HCT116 (cell line): ENCODE measurements around the gene CHST5. TPM values are rescaled to one million over a fixed set of nuclear protein-coding genes. Genes with fewer than 3 reads are reported as not detected.
A peak's percentile ranks its signal among the peaks of the same experiment; 100 is the strongest.

Source experiments
- ATAC-seq: fragments of 200-7000 bp; cut with Tn5 transposase; 2 replicates; pipeline ENCODE4 v1.9.1; 2020; ENCODE audit warnings: mild to moderate bottlenecking, moderate library complexity
- BruUV-seq: library from RNA; stranded (reverse); fragments of 400-500 nt; replicated peaks from 2 replicates; lab custom pipeline; 2021; lab: Mats Ljungman, UMichigan
- CTCF ChIA-PET: fragments of 300-600 bp; sonication (Branson Sonifier 250); formaldehyde crosslinking; loops from one replicate; lab custom pipeline; 2021; ENCODE audit warnings: antibody characterized with exemption; lab: Charles Lee
- POLR2A ChIA-PET: fragments of 300-600, 350-600 bp; sonication (Branson Sonifier 250); formaldehyde crosslinking; loops from one replicate; lab custom pipeline; 2021; ENCODE audit warnings: antibody characterized with exemption; lab: Charles Lee
- RAD21 ChIA-PET, 2 experiments: fragments of 300-600 bp; sonication (Branson Sonifier 250); formaldehyde crosslinking; loops; one replicate each; lab custom pipeline; 2023; ENCODE audit warnings: low total read pairs in 2 of 2; ENCODE audit not compliant: uncharacterized antibody in 2 of 2, unreplicated experiment in 2 of 2, low non-redundant PET in 1 of 2; lab: Charles Lee
- DNase-seq: peaks from one replicate; pipeline ENCODE4 v3.0.0-alpha.2; 2010; ENCODE audit warnings: low read depth, low spot score
- H2AFZ ChIP-seq: fragments of 200-600 bp; shearing (Covaris generic), sonication (generic); 2 replicates; pipeline ENCODE4 v1.6.1; 2017; ENCODE audit warnings: low read depth, mixed run types, mixed read lengths, antibody characterized with exemption, low read length; ENCODE audit not compliant: poor library complexity, severe bottlenecking
- H3K27ac ChIP-seq: 2 replicates; pipeline ENCODE4 v1.5.1; 2012; ENCODE audit warnings: low read depth, low read length
- H3K27me3 ChIP-seq: fragments of 200-600 bp; sonication (generic); 2 replicates; pipeline ENCODE4 v1.6.1; 2016; ENCODE audit warnings: mixed run types, low read length, mixed read lengths; ENCODE audit not compliant: insufficient read depth
- H3K36me3 ChIP-seq, 2 experiments: fragments of 200-500 bp in 1 of 2; fragments of 200-600 bp in 1 of 2; sonication (Bioruptor generic) in 1 of 2; sonication (generic) in 1 of 2; 2 replicates each; pipeline versions ENCODE4 v1.5.1 to v1.6.1; 2014 to 2016; ENCODE audit warnings: low read length in 2 of 2, inconsistent platforms in 1 of 2, mixed read lengths in 1 of 2, mixed run types in 1 of 2; ENCODE audit not compliant: insufficient read depth in 2 of 2, control insufficient read depth in 1 of 2
- H3K4me1 ChIP-seq, 2 experiments: fragments of 200-600 bp in 1 of 2; sonication (generic) in 1 of 2; 2 replicates each; pipeline versions ENCODE4 v1.5.1 to v1.6.1; 2012 to 2017; ENCODE audit warnings: low read length in 2 of 2, inconsistent platforms in 1 of 2, mild to moderate bottlenecking in 1 of 2, mixed read lengths in 1 of 2, mixed run types in 1 of 2, moderate library complexity in 1 of 2; ENCODE audit not compliant: insufficient read depth in 2 of 2, control insufficient read depth in 1 of 2
- H3K4me2 ChIP-seq: fragments of 200-600 bp; sonication (generic); 2 replicates; pipeline ENCODE4 v1.6.1; 2017; ENCODE audit warnings: mixed run types, low read length, mixed read lengths
- H3K4me3 ChIP-seq, 2 experiments: fragments of 200-600 bp in 1 of 2; sonication (generic) in 1 of 2; replicated peaks in 1 of 2; 2 replicates each; pipeline ENCODE4 v1.5.1; 2011 to 2016; ENCODE audit warnings: low read length in 2 of 2, control low read depth in 1 of 2, low read depth in 1 of 2, mild to moderate bottlenecking in 1 of 2, mixed read lengths in 1 of 2, mixed run types in 1 of 2
- H3K79me2 ChIP-seq: fragments of 200-600 bp; sonication (generic); 2 replicates; pipeline ENCODE4 v1.6.1; 2017; ENCODE audit warnings: mild to moderate bottlenecking, mixed run types, low read length, moderate library complexity, mixed read lengths; ENCODE audit not compliant: insufficient read depth
- H3K9ac ChIP-seq: fragments of 200-600 bp; sonication (generic); 2 replicates; pipeline ENCODE4 v1.6.1; 2016; ENCODE audit warnings: low read length, mixed read lengths
- H3K9me2 ChIP-seq: fragments of 200-600 bp; sonication (generic), shearing (Covaris generic); 2 replicates; pipeline ENCODE4 v1.6.1; 2017; ENCODE audit warnings: mixed run types, mild to moderate bottlenecking, moderate library complexity; ENCODE audit not compliant: insufficient read depth
- H3K9me3 ChIP-seq, 2 experiments: fragments of 200-500 bp in 1 of 2; fragments of 200-600 bp in 1 of 2; sonication (Bioruptor generic) in 1 of 2; sonication (generic) in 1 of 2; 2 replicates each; pipeline ENCODE4 v1.6.1; 2014 to 2017; ENCODE audit warnings: low read length in 2 of 2, mixed read lengths in 2 of 2, inconsistent platforms in 1 of 2, low read depth in 1 of 2, mild to moderate bottlenecking in 1 of 2, mixed run types in 1 of 2, moderate library complexity in 1 of 2; ENCODE audit not compliant: control insufficient read depth in 1 of 2, insufficient read depth in 1 of 2
- H4K20me1 ChIP-seq: fragments of 200-600 bp; sonication (generic), shearing (Covaris generic); 2 replicates; pipeline ENCODE4 v1.6.1; 2017; ENCODE audit warnings: mixed run types, mild to moderate bottlenecking, moderate library complexity; ENCODE audit not compliant: insufficient read depth
- ATF3 ChIP-seq: IDR thresholded peaks from 2 replicates; pipeline ENCODE4 v1.6.1; 2012
- CEBPB ChIP-seq: IDR thresholded peaks from 2 replicates; pipeline ENCODE4 v1.6.1; 2012; ENCODE audit warnings: low read depth
- CTCF ChIP-seq, 3 experiments: fragments of 200-600 bp in 1 of 3; sonication (generic) in 1 of 3; IDR thresholded peaks in 2 of 3; conservative IDR thresholded peaks in 1 of 3; 2 replicates each; pipeline ENCODE4 v1.5.1; 2012 to 2017; ENCODE audit warnings: low read depth in 2 of 3, low read length in 2 of 3, antibody characterized with exemption in 1 of 3, borderline replicate concordance in 1 of 3, control low read depth in 1 of 3, mild to moderate bottlenecking in 1 of 3, mixed read lengths in 1 of 3, mixed run types in 1 of 3, moderate library complexity in 1 of 3; ENCODE audit not compliant: insufficient read depth in 1 of 3
- EGR1 ChIP-seq: IDR thresholded peaks from 2 replicates; pipeline ENCODE4 v1.6.1; 2012; ENCODE audit warnings: low read depth
- ELF1 ChIP-seq: IDR thresholded peaks from 2 replicates; pipeline ENCODE4 v1.6.1; 2012; ENCODE audit warnings: low read depth, borderline replicate concordance
- EZH2 ChIP-seq: fragments of 200-600 bp; sonication (generic); IDR thresholded peaks from 2 replicates; pipeline ENCODE4 v1.6.1; 2017; ENCODE audit warnings: antibody characterized with exemption, mixed run types
- EZH2phosphoT487 ChIP-seq: fragments of 200-600 bp; IDR thresholded peaks from 2 replicates; pipeline ENCODE4 v1.6.1; 2018; ENCODE audit warnings: antibody characterized with exemption, borderline replicate concordance
- FOSL1 ChIP-seq: IDR thresholded peaks from 2 replicates; pipeline ENCODE4 v1.6.1; 2012; ENCODE audit warnings: low read depth
- JUND ChIP-seq: IDR thresholded peaks from 2 replicates; pipeline ENCODE4 v1.6.1; 2012
- POLR2A ChIP-seq: IDR thresholded peaks from 2 replicates; pipeline ENCODE4 v1.7.0; 2011; ENCODE audit warnings: borderline replicate concordance; ENCODE audit not compliant: insufficient read depth, insufficient read length; ENCODE audit errors: extremely low read depth
- POLR2AphosphoS5 ChIP-seq: IDR thresholded peaks from 2 replicates; pipeline ENCODE4 v1.6.1; 2011; ENCODE audit warnings: mild to moderate bottlenecking, low read depth, low read length, moderate library complexity
- RAD21 ChIP-seq: IDR thresholded peaks from 2 replicates; pipeline ENCODE4 v1.6.1; 2012; ENCODE audit warnings: low read depth, mild to moderate bottlenecking
- SIN3A ChIP-seq: IDR thresholded peaks from 2 replicates; pipeline ENCODE4 v1.6.1; 2012; ENCODE audit warnings: low read depth
- SP1 ChIP-seq: IDR thresholded peaks from 2 replicates; pipeline ENCODE4 v1.6.1; 2012; ENCODE audit warnings: low read depth
- SRF ChIP-seq: IDR thresholded peaks from 2 replicates; pipeline ENCODE4 v1.6.1; 2012; ENCODE audit warnings: low read depth
- TCF7L2 ChIP-seq: IDR thresholded peaks from 2 replicates; pipeline ENCODE4 v1.7.0; 2011; ENCODE audit warnings: borderline replicate concordance, inconsistent platforms; ENCODE audit not compliant: insufficient read depth, insufficient read length; ENCODE audit errors: extremely low read depth
- YY1 ChIP-seq: IDR thresholded peaks from 2 replicates; pipeline ENCODE4 v1.6.1; 2011; ENCODE audit warnings: low read length, low read depth, moderate library complexity, mild to moderate bottlenecking; ENCODE audit not compliant: insufficient replicate concordance; ENCODE audit errors: extremely low read depth
- ZFX ChIP-seq: fragments of 450-650 bp; IDR thresholded peaks from 2 replicates; pipeline ENCODE4 v1.6.1; 2017
- ZNF274 ChIP-seq: fragments of 200-500 bp; sonication (Bioruptor generic); IDR thresholded peaks from 2 replicates; pipeline ENCODE4 v1.6.1; 2014; ENCODE audit warnings: mild to moderate bottlenecking, low read depth, low read length, inconsistent platforms
- intact Hi-C: fragments of 100-400 bp; cut with micrococcal nuclease; formaldehyde crosslinking; loops from 2 replicates; pipeline ENCODE4 v1.10.0; 2022
- total RNA-seq: library from RNA; stranded (reverse); gene quantifications from one replicate; pipeline ENCODE4 v1.2.1, GENCODE V29; 2021; ENCODE audit not compliant: unreplicated experiment
- TF ChIP-seq, protein P1 (sequence below): IDR thresholded peaks from 2 replicates; pipeline ENCODE4 v1.6.1; 2011; ENCODE audit warnings: mild to moderate bottlenecking, low read length, moderate library complexity; ENCODE audit not compliant: insufficient replicate concordance; ENCODE audit errors: extremely low read depth

The CHST5 gene
- total RNA-seq, 1 experiment from 2014 or later, result 0.32 TPM

DNA sequence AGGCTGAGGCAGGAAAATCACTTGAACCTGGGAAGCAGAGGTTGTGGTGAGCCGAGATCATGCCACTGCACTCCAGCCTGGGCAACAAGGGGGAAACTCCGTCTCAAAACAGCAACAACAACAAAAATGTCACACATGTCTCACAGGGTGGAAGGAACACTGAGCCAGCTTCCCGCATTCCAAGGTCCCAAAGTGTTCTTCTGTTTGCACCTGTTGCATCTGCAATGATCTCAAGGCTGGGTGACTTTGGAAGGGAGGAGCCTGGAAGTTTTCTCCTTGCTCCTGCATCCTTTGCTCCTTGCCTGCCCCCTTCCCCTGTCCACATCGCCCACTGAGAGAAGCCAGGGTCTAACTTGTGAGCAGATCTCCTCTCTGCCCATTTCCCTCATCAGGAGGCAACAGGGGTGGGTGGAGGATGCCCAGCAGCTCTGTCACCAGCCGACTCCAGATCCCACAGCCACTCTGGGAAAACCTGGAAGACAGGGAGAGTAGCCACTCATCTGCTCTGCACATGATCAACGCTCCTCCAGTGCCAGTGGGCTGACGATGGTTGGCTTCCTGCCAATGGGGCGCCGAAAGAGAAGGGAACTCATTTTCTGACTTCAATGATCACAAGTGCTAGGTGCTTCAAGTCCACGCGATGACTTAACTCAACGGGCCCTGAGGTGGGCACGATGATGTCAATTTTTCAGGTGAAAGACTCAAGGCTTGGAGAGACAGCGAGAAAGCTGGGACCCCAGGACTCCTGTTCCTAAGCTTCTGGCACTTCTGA is 53.3 kb downstream of the CHST5 start:
- no peak for ATAC-seq
- Histone ChIP-seq H3K9me3 (no peaks in the 10 kb centered on the region), H3K27ac (peak overlapping the region; percentile 99), H2AFZ (no peak overlapping the region), H4K20me1 (no peaks in the 10 kb centered on the region), H3K4me2 (peak overlapping the region; percentile 72), H3K4me3 (peak overlapping the region; percentile 4 to 46; a peak in 3 of 4 replicates), H3K27me3 (no peaks in the 10 kb centered on the region), H3K4me1 (peaks cover 44 to 67% of the 10 kb centered on the region in 2 experiments), H3K9me2 (no peaks in the 10 kb centered on the region), H3K79me2 (no peaks in the 10 kb centered on the region), H3K36me3 (no peaks in the 10 kb centered on the region), H3K9ac (peak overlapping the region; percentile 60)
- no peak for TF ChIP-seq SRF
- no peak for TF ChIP-seq CEBPB
- no peak for TF ChIP-seq SP1
- TF ChIP-seq CTCF (IDR thresholded peaks at IDR 0.05 in 2 of 3, conservative IDR thresholded peaks at IDR 0.05 in 1 of 3; ENCODE audit: borderline replicate concordance in 1 of 3, insufficient read depth in 1 of 3, low read depth in 2 of 3, low read length in 2 of 3), result no peak
- TF ChIP-seq TCF7L2, result no peak
- no peak for TF ChIP-seq YY1
- TF ChIP-seq POLR2A, result no peak
- no peak for TF ChIP-seq ZFX
- TF ChIP-seq ELF1, result no peak
- TF ChIP-seq SIN3A, result no peak
- TF ChIP-seq ATF3, result no peak
- no peak for TF ChIP-seq JUND
- TF ChIP-seq, protein P1, sequence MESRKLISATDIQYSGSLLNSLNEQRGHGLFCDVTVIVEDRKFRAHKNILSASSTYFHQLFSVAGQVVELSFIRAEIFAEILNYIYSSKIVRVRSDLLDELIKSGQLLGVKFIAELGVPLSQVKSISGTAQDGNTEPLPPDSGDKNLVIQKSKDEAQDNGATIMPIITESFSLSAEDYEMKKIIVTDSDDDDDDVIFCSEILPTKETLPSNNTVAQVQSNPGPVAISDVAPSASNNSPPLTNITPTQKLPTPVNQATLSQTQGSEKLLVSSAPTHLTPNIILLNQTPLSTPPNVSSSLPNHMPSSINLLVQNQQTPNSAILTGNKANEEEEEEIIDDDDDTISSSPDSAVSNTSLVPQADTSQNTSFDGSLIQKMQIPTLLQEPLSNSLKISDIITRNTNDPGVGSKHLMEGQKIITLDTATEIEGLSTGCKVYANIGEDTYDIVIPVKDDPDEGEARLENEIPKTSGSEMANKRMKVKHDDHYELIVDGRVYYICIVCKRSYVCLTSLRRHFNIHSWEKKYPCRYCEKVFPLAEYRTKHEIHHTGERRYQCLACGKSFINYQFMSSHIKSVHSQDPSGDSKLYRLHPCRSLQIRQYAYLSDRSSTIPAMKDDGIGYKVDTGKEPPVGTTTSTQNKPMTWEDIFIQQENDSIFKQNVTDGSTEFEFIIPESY, result no peak
- no peak for TF ChIP-seq RAD21
- no peak for TF ChIP-seq POLR2AphosphoS5
- TF ChIP-seq EZH2phosphoT487, result no peak
- TF ChIP-seq EGR1, result no peak
- TF ChIP-seq ZNF274, result no peak
- no peak for TF ChIP-seq EZH2
- no peak for TF ChIP-seq FOSL1
- no TSS peak for BruUV-seq
- ChIA-PET CTCF (interaction anchor here (0.9 to 3.4 kb wide), 2 partner anchors 9 to 35 kb away, joined by 4 to 23 read pairs; no protein-coding TSS in a partner anchor), POLR2A (interaction anchor here (1.2 kb wide), 2 partner anchors 13 to 38 kb away, joined by 3 to 7 read pairs; partner anchors contain the start of gene CHST6), RAD21 (no interaction called here)
- no peak for DNase-seq
- intact Hi-C loops, result no loop called here
